Measurements from ENCODE around the gene ERBB4.
"Not testable (repeated sequence)": the region's sequence is repeated elsewhere in the genome, so short reads cannot be mapped to it uniquely, and the experiment has no call there.

- TF ChIP-seq CTCF (IDR thresholded peaks at IDR 0.05; ENCODE audit: low read length); EZH2 (optimal IDR thresholded peaks at IDR 0.05; ENCODE audit: low read depth, low read length): not testable (repeated sequence)
Observed at GRCh38 chr2:212467551-212467950, 71.1 kb downstream of the ERBB4 start.

Data from MM.1S (cell line).